Activated naive CD4-positive, alpha-beta T cell treated with anti-CD3 and anti-CD28 coated beads, Interleukin-2, amount 50 U/mL, for 24 hours (primary cell): ENCODE results near the gene CTNS.

ENCODE experiments used
- H3K27ac Mint-ChIP-seq: one replicate; pipeline ENCODE4 v1.8.0; 2021; ENCODE audit warnings: mild to moderate bottlenecking, mixed read lengths
- H3K27me3 Mint-ChIP-seq: one replicate; pipeline ENCODE4 v1.8.0; 2021; ENCODE audit warnings: mixed read lengths
- H3K36me3 Mint-ChIP-seq: one replicate; pipeline ENCODE4 v1.8.0; 2021; ENCODE audit warnings: mixed read lengths
- H3K4me1 Mint-ChIP-seq: one replicate; pipeline ENCODE4 v1.8.0; 2021; ENCODE audit warnings: mixed read lengths
- H3K4me3 Mint-ChIP-seq: one replicate; pipeline ENCODE4 v1.8.0; 2021; ENCODE audit warnings: mild to moderate bottlenecking, mixed read lengths
- H3K9me3 Mint-ChIP-seq: one replicate; pipeline ENCODE4 v1.8.0; 2021; ENCODE audit warnings: mixed read lengths

Gene CTNS

DNA sequence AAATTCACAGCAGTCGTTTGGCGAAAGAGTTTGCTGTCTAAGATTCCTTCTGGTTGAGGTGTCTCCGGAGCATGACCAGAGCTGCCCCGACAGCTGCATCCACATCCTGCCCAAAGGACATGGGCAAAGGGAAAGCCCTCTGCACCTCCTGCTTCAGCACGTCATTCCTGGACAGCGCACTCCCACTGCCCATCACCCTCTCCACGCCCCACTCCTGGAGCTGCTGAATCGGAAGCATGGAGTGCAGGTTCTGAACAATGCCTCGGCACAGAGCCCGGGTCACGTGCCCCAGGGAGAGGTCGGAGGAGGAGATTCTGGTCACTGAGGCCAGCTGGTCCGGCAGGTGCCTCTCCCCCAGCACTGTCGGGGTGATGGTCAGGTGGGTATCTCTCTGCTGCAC lies 26.0 kb upstream of the CTNS start:
- Mint-ChIP-seq H3K27me3 (no peaks in the 10 kb centered on the region), H3K9me3 (no peaks in the 10 kb centered on the region), H3K4me3 (no peak overlapping the region), H3K36me3 (peaks cover 9% of the 10 kb centered on the region), H3K4me1 (no peaks in the 10 kb centered on the region), H3K27ac (no peak overlapping the region)

GRCh38 chr17:3613124-3613523 lies 23.4 kb upstream of the CTNS start:
- Mint-ChIP-seq H3K27ac (no peak overlapping the region), H3K27me3 (no peaks in the 10 kb centered on the region), H3K4me3 (no peak overlapping the region), H3K9me3 (no peaks in the 10 kb centered on the region), H3K36me3 (peaks cover 18% of the 10 kb centered on the region), H3K4me1 (no peaks in the 10 kb centered on the region)

- H3K4me3 Mint-ChIP-seq, result no peak overlapping the region
- H3K4me1 Mint-ChIP-seq, result no peaks in the 10 kb centered on the region
- no peak overlapping the region for H3K27ac Mint-ChIP-seq
- H3K36me3 Mint-ChIP-seq, result peaks cover 26% of the 10 kb centered on the region
- H3K9me3 Mint-ChIP-seq, result no peaks in the 10 kb centered on the region
- no peaks in the 10 kb centered on the region for H3K27me3 Mint-ChIP-seq
These were observed 21.2 kb upstream of the CTNS start for GRCh38 chr17:3615160-3615870.

GRCh38 chr17:3621146-3621720 lies 15.3 kb upstream of the CTNS start:
- Mint-ChIP-seq H3K27me3 (no peaks in the 10 kb centered on the region), H3K36me3 (peaks cover 24% of the 10 kb centered on the region), H3K4me3 (no peak overlapping the region), H3K4me1 (no peaks in the 10 kb centered on the region), H3K9me3 (no peaks in the 10 kb centered on the region), H3K27ac (no peak overlapping the region)

DNA sequence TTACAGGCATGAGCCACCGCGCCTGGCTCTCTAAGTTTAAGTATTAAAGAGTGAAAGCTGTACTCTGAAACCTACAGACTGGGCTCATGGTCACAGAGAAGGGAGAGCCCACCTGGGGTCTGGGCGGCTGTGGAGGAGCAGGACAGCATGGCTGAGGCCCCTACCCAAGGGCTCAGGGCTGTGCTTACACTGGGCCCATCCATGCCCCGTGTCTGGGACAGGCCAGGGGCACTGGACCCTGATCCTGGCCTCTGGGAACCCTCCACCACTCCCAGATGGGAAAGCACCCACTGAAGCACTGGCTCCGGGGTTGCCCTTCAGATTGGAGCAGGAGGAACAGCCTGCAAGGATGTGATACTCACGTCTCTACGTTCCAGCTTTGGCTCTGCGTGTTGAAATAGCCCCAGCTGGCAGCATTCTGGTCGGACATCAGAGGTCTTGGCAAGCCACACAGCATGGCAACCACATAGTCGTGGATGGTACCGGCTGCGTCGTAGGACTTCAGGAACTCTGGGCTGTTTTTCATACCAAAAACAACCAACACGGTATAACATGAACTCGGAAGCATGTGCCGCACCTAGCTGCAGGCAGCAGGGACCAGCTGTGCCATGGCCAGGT lies 13.5 kb upstream of the CTNS start:
- H3K4me3 Mint-ChIP-seq, result no peak overlapping the region
- no peak overlapping the region for H3K27ac Mint-ChIP-seq
- peaks cover 16% of the 10 kb centered on the region for H3K36me3 Mint-ChIP-seq
- no peaks in the 10 kb centered on the region for H3K27me3 Mint-ChIP-seq
- no peaks in the 10 kb centered on the region for H3K9me3 Mint-ChIP-seq
- no peaks in the 10 kb centered on the region for H3K4me1 Mint-ChIP-seq

DNA sequence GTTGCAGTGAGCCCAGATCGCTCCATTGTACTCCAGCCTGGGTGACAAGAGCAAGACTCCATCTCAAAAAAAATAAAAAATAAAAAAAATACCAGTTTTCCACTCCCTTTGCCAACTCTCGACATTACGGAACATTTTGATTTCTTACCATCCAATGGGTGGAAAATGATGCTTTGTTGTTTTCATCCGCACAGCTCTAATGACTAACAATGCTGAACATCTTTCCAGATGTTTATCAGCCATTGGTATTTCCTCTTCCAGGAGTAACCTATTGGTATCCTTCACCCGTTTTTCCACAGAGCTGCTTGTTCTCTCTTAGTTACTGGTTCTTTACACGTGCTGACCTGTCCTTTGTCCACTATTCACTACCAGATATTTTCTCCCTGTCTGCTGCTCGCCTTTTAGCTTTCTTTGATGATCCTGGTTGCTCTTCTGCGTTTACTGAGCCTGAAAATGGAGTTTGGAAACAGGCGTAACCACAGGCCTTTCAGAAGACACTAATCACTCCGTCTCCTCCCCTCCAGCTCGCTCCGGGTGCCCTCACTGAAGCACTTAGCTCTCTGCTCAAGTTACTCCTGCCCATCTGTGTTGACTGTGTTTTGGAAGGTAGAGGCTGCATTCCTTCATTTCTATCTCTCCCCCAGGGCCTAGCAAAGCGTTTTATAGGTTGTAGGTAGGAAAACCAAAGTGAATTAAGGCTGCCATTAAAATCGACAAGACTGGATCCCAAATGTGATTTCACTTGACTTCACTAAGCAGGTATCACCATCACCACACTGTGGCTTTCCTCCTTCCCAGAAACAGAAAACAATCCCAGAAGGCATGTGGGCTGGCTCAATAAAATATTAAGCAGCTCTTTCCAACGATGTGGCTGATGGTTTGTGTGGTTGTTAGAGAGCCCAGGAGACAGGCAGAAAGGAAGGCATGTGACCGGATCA lies 9.5 kb upstream of the CTNS start:
- Mint-ChIP-seq H3K27me3 (no peaks in the 10 kb centered on the region), H3K36me3 (peaks cover 5% of the 10 kb centered on the region), H3K4me3 (no peak overlapping the region), H3K9me3 (no peaks in the 10 kb centered on the region), H3K4me1 (no peaks in the 10 kb centered on the region), H3K27ac (no peak overlapping the region)

GRCh38 chr17:3627769-3628167 lies 8.8 kb upstream of the CTNS start:
- H3K9me3 Mint-ChIP-seq, result no peaks in the 10 kb centered on the region
- H3K4me3 Mint-ChIP-seq, result no peak overlapping the region
- H3K27me3 Mint-ChIP-seq, result no peaks in the 10 kb centered on the region
- no peaks in the 10 kb centered on the region for H3K4me1 Mint-ChIP-seq
- H3K27ac Mint-ChIP-seq, result no peak overlapping the region
- H3K36me3 Mint-ChIP-seq, result peaks cover 5% of the 10 kb centered on the region

- H3K9me3 Mint-ChIP-seq, result no peaks in the 10 kb centered on the region
- H3K27ac Mint-ChIP-seq, result no peak overlapping the region
- peaks cover 5% of the 10 kb centered on the region for H3K36me3 Mint-ChIP-seq
- H3K4me1 Mint-ChIP-seq, result peaks cover 11% of the 10 kb centered on the region
- H3K4me3 Mint-ChIP-seq, result no peak overlapping the region
- H3K27me3 Mint-ChIP-seq, result no peaks in the 10 kb centered on the region
These were observed 5.8 kb upstream of the CTNS start for GRCh38 chr17:3630781-3631180.

GRCh38 chr17:3632287-3632686 lies 4.3 kb upstream of the CTNS start:
- Mint-ChIP-seq H3K27me3 (no peaks in the 10 kb centered on the region), H3K9me3 (no peaks in the 10 kb centered on the region), H3K36me3 (peaks cover 5% of the 10 kb centered on the region), H3K27ac (no peak overlapping the region), H3K4me1 (peaks cover 14% of the 10 kb centered on the region), H3K4me3 (no peak overlapping the region)

DNA sequence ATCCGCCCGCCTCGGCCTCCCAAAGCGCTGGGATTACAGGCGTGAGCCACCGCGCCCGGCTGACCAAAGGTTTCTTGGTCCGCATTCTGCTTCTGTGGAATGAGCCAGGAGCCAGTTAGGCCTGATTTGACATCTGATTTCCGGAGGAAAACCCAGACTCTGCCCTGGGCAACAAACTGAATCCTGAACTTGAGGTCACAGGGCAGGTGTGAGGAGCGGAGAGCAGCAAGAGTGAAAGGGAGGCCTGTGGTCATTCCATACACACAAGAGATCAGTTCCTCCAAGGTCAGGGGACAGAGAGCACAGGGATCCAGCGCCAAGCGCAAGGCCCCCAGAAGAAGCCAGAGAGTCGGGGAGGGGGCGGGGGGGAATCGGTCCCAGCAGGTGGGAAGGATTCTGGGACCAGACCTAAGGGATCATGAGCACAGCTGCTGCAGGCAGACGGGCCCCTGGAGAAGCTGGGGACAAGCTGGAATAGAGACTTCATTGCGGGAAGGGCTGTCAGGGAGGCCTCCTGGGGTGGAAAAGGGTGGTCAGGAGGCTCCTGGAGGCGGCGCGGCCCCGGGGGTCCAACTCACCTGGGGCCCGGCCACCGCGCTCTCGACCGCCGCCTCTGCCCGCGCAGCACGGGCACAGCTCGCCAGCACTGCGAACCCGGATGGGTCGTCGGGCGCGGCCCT lies 946 bp upstream of the CTNS start:
- Mint-ChIP-seq H3K36me3 (no peaks in the 10 kb centered on the region), H3K27ac (no peak overlapping the region), H3K4me3 (peak overlapping the region; percentile 95), H3K4me1 (peaks cover 20% of the 10 kb centered on the region), H3K9me3 (no peaks in the 10 kb centered on the region), H3K27me3 (no peaks in the 10 kb centered on the region)

DNA sequence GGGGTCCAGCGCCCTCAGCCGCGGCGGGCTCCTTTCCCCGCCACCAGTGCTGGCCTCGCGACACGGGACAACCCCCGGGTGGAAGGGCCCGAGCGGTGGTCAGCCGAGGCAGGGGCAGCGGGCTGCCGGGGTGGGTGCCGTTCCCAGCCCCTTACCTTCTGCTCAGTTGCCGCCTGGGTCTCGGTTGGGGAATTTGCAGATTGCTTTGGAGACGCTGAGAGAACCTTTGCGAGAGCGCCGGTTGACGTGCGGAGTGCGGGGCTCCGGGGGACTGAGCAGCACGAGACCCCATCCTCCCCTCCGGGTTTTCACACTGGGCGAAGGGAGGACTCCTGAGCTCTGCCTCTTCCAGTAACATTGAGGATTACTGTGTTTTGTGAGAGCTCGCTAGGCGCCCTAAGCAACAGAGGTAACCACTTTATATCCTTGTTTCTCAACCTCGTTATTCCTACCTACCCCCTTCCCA lies 381 bp downstream of the CTNS start:
- Mint-ChIP-seq H3K27me3 (no peaks in the 10 kb centered on the region), H3K9me3 (no peaks in the 10 kb centered on the region), H3K4me1 (peaks cover 20% of the 10 kb centered on the region), H3K4me3 (peak overlapping the region; percentile 95), H3K36me3 (no peaks in the 10 kb centered on the region), H3K27ac (peak overlapping the region; percentile 70)

DNA sequence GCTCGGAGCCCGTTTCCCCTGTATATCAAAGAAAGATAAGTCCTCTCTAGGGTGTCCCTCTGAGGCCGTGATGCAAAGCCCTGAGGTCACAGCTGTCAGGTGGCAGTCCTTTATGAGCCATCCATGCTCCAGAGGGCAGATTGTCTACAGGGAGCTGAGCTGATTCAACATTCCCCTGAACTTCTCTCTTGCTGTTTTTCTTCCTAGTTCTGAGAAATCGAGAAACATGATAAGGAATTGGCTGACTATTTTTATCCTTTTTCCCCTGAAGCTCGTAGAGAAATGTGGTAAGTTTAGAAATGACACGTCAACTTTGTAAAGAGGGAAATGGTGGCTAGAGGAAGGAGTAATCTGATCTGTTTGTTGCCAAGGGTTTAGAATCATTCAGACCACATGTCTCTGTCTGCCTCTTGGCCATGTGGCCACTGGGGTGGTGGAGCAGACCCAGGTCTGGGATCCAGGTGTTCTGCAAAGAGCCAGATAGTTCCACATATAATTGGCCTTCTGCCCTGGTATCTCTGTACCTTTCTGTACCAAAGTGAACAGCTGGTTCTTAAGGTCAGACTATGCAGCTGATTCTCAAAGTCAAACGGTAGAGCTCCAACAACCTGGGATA lies 3.5 kb downstream of the CTNS start:
- Mint-ChIP-seq H3K4me1 (peaks cover 10% of the 10 kb centered on the region), H3K36me3 (peaks cover under 1% of the 10 kb centered on the region), H3K9me3 (no peaks in the 10 kb centered on the region), H3K4me3 (no peak overlapping the region), H3K27ac (no peak overlapping the region), H3K27me3 (no peaks in the 10 kb centered on the region)

GRCh38 chr17:3641014-3641413 lies 4.5 kb downstream of the CTNS start:
- H3K27me3 Mint-ChIP-seq, result no peaks in the 10 kb centered on the region
- peaks cover 3% of the 10 kb centered on the region for H3K36me3 Mint-ChIP-seq
- peaks cover 9% of the 10 kb centered on the region for H3K4me1 Mint-ChIP-seq
- H3K9me3 Mint-ChIP-seq, result no peaks in the 10 kb centered on the region
- H3K27ac Mint-ChIP-seq, result no peak overlapping the region
- H3K4me3 Mint-ChIP-seq, result no peak overlapping the region

DNA sequence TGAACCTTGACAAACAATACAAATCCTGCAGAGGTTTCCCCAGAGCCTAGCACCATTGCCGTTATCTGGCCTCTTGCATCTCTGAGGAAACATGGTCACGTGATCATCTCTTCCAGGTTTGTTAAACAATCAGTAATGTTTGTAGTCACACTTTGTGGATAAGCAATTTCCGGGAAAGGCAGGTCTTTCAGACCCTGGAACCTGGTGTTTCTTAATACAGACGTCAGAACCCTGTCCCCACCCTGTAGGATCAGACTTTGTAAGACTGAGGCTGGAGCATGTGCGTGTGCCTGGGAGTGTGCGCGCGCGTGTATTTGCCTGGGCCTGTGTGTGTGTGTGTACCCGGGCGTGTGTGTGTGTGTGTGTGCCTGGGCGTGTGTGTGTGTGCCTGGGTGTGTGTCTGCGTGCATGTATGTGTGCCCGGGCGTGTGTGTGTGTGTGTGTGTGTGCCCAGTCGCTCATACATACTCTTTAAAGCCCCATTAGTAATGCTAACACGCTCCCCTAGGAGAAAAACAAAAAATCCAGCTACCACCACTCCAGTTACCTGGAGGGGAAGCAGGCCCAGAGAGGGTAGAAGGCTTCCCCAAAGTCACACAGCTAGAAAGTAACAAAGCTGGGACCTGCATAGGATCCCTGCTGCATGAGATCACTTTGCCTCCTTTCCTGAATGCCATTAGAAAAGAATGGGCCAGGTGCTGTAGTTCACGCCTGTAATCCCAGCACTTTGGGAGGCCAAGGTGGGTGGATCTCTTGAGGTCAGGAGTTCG lies 5.3 kb downstream of the CTNS start:
- Mint-ChIP-seq H3K36me3 (peaks cover 3% of the 10 kb centered on the region), H3K9me3 (no peaks in the 10 kb centered on the region), H3K4me1 (peaks cover 9% of the 10 kb centered on the region), H3K27ac (no peak overlapping the region), H3K4me3 (no peak overlapping the region), H3K27me3 (no peaks in the 10 kb centered on the region)
